Calu3 (cell line): Measurements from ENCODE around the gene CDT1. TPM values are rescaled to one million over a fixed set of nuclear protein-coding genes. Genes with fewer than 3 reads are reported as not detected.

Source experiments
- BruUV-seq: library from RNA; stranded (reverse); fragments of 400-500 nt; replicated peaks from 2 replicates; lab custom pipeline; 2021; lab: Mats Ljungman, UMichigan
- CTCF ChIA-PET: fragments of 300-600 bp; sonication (Branson Sonifier 250); formaldehyde crosslinking; loops from one replicate; lab custom pipeline; 2022; ENCODE audit warnings: antibody characterized with exemption; lab: Charles Lee
- DNase-seq: peaks from one replicate; pipeline ENCODE4 v3.0.0; 2022
- H3K27ac Mint-ChIP-seq: one replicate; pipeline ENCODE4 v1.8.0; 2022; ENCODE audit warnings: mixed read lengths; ENCODE audit not compliant: unreplicated experiment
- H3K27me3 Mint-ChIP-seq: one replicate; pipeline ENCODE4 v1.8.0; 2022; ENCODE audit warnings: mixed read lengths; ENCODE audit not compliant: unreplicated experiment
- H3K36me3 Mint-ChIP-seq: one replicate; pipeline ENCODE4 v1.8.0; 2022; ENCODE audit warnings: mild to moderate bottlenecking, moderate library complexity, mixed read lengths; ENCODE audit not compliant: insufficient read depth, unreplicated experiment
- H3K4me1 Mint-ChIP-seq: one replicate; pipeline ENCODE4 v1.8.0; 2022; ENCODE audit warnings: mild to moderate bottlenecking, low read depth, mixed read lengths; ENCODE audit not compliant: unreplicated experiment
- H3K4me3 Mint-ChIP-seq: one replicate; pipeline ENCODE4 v1.8.0; 2022; ENCODE audit warnings: mild to moderate bottlenecking, low read depth, moderate library complexity, mixed read lengths; ENCODE audit not compliant: unreplicated experiment
- H3K9me3 Mint-ChIP-seq: one replicate; pipeline ENCODE4 v1.8.0; 2022; ENCODE audit warnings: low read depth, mixed read lengths; ENCODE audit not compliant: unreplicated experiment
- intact Hi-C: fragments of 100-400 bp; cut with micrococcal nuclease; formaldehyde crosslinking; loops from one replicate; pipeline ENCODE4 v1.10.0; 2022; ENCODE audit not compliant: unreplicated experiment
- total RNA-seq: library from RNA; stranded (reverse); gene quantifications from 2 replicates; pipeline ENCODE4 v1.2.3, GENCODE V29; 2022
- TF ChIP-seq, protein P1 (sequence below): fragments of 200-600 bp; IDR thresholded peaks from one replicate; pipeline ENCODE4 v1.8.0; 2022; ENCODE audit warnings: antibody characterized with exemption; ENCODE audit not compliant: unreplicated experiment

CDT1 gene
- total RNA-seq, 1 experiment from 2014 or later = 74.8 TPM

DNA sequence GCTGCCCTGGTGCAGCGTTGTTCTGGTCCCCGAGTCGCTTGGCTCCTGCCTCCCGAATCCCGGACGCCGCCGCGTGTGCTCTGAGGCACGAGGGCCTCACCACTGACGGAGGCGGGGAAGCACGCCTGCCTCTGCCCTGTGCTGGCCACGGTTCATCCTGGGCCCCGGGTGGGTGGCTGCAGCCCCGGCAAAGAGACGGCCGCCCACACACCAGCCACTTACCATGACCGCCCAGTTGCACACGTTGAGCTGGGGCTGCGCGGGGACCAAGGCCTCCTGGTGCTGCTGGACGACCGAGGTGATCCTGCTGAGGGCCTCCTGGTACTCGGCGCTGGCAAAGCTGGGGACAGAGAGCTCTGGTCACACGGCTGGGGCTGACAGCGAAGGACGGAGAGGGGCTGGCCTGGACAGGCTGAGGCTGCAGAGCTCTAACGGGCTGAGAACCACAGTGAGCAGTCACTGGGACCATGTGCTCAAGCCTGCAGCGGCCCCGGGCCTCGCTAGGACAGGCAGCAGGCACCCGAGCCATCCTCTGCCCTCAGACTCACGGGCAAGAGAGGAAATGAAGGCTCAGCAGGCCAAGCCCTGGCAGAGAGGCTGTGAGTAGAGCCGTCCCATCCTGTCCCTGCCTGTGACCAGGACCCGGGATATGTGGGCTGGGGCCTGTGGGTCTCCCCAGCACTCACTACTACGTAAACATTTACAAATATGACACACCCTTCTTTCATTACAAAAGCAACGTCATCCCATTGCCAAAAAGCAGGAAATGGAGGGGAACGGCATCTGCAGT, 14.4 kb downstream of the CDT1 start:
- H3K36me3 Mint-ChIP-seq = peaks cover 14% of the 10 kb centered on the region
- no peak for DNase-seq
- no peak overlapping the region for H3K4me3 Mint-ChIP-seq
- H3K4me1 Mint-ChIP-seq = no peaks in the 10 kb centered on the region
- no TSS peak for BruUV-seq
- H3K27ac Mint-ChIP-seq = no peak overlapping the region
- no peaks in the 10 kb centered on the region for H3K9me3 Mint-ChIP-seq
- intact Hi-C loops = loop anchor here (5.0 kb wide), 1 partner anchor 399 kb away; the partner anchor contains the start of gene ZNF778
- H3K27me3 Mint-ChIP-seq = no peaks in the 10 kb centered on the region
- CTCF ChIA-PET = interaction anchor here (0.6 to 1.6 kb wide), 3 partner anchors 40 to 353 kb away, joined by 3 to 4 read pairs (median 3); no protein-coding TSS in a partner anchor
- TF ChIP-seq, protein P1, sequence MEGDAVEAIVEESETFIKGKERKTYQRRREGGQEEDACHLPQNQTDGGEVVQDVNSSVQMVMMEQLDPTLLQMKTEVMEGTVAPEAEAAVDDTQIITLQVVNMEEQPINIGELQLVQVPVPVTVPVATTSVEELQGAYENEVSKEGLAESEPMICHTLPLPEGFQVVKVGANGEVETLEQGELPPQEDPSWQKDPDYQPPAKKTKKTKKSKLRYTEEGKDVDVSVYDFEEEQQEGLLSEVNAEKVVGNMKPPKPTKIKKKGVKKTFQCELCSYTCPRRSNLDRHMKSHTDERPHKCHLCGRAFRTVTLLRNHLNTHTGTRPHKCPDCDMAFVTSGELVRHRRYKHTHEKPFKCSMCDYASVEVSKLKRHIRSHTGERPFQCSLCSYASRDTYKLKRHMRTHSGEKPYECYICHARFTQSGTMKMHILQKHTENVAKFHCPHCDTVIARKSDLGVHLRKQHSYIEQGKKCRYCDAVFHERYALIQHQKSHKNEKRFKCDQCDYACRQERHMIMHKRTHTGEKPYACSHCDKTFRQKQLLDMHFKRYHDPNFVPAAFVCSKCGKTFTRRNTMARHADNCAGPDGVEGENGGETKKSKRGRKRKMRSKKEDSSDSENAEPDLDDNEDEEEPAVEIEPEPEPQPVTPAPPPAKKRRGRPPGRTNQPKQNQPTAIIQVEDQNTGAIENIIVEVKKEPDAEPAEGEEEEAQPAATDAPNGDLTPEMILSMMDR = no peak

DNA sequence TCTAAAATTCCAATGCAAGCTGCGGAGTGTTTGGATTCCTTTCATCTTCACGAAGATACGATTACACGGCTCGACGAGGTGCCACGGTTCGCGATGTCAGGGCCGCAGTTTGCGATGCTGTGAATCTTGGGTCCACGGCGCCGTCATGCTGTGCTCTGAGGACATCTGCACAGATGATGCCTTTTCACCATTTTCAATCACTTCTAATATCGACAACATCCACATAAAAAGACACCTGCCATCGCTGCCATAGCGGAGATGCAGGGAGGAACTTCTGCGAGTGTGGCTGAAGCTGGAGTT, 14.9 kb downstream of the CDT1 start:
- no peak overlapping the region for H3K4me3 Mint-ChIP-seq
- H3K9me3 Mint-ChIP-seq = no peaks in the 10 kb centered on the region
- intact Hi-C loops = loop anchor here (5.0 kb wide), 1 partner anchor 399 kb away; the partner anchor contains the start of gene ZNF778
- DNase-seq = no peak
- no peaks in the 10 kb centered on the region for H3K27me3 Mint-ChIP-seq
- CTCF ChIA-PET = interaction anchor here (1.0 to 1.6 kb wide), 2 partner anchors 39 to 349 kb away, joined by 3 to 4 read pairs; no protein-coding TSS in a partner anchor
- H3K4me1 Mint-ChIP-seq = no peaks in the 10 kb centered on the region
- BruUV-seq = no TSS peak
- H3K27ac Mint-ChIP-seq = no peak overlapping the region
- H3K36me3 Mint-ChIP-seq = peaks cover 13% of the 10 kb centered on the region
- TF ChIP-seq, protein P1 = no peak

DNA sequence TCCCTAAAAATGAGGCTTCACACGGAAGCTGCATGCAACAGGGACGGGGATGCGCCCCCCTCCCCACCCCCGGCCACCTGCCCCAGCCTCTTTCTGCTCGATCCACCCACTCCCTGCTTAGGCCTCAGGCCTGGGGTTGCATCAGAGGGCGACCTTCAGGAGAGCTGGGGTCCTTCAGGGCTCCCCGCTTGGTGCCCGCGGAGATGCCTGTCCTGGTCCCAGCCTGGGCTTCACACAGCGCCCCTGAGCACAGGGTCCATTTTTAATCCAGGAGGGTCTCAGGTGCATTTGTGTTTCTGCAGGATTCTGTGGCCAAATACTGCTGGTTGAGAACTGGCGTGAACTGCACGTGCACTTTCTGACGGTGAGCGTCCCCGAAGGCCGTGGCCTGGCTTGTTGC, 15.5 kb downstream of the CDT1 start:
- TF ChIP-seq, protein P1 = no peak

DNA sequence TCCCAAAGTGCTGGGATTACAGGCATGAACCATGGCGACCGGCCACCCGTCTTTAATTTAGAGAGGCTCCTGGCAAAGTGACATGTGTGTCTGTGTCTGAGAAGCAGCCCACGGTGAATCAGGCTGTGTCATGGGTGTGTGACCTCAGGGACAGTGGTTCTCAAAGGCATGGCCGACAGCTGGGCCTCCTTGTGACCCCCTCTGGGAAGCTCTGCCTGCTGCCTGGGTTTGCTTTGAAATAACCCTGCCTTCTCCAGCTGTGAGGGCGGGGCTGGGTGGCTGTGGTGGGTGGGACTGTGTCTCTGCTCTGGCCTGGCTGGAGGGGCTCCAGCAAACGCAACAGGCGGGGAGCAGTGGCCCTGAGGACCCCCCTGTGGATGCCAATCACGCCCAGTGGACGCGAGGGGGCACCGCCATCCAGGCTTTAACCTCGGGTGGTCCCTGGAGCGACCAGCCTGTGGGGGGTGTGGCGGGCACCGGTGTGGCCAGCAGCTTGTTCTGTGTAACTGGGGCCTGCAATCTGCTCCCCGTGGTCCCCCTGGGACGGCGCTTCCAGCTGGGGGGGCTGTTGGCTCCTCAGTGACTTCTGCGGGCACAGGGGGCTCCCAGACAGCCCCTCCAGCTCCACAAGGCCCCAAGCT, 16.9 kb downstream of the CDT1 start:
- Mint-ChIP-seq H3K9me3 (no peaks in the 10 kb centered on the region), H3K4me3 (no peak overlapping the region), H3K27me3 (no peaks in the 10 kb centered on the region), H3K4me1 (no peaks in the 10 kb centered on the region), H3K27ac (no peak overlapping the region), H3K36me3 (peaks cover 8% of the 10 kb centered on the region)
- no peak for DNase-seq
- CTCF ChIA-PET = no interaction called here
- TF ChIP-seq, protein P1 = no peak
- intact Hi-C loops = no loop called here
- no TSS peak for BruUV-seq

More for the DNA sequence above, 15.5 kb downstream of the CDT1 start:
- no peaks in the 10 kb centered on the region for H3K9me3 Mint-ChIP-seq
- H3K4me1 Mint-ChIP-seq = no peaks in the 10 kb centered on the region
- CTCF ChIA-PET = interaction anchor here (1.6 kb wide), 1 partner anchor 39 kb away, joined by 4 read pairs; no protein-coding TSS in a partner anchor
- intact Hi-C loops = loop anchor here (5.0 kb wide), 1 partner anchor 398 kb away; the partner anchor contains the start of gene ZNF778
- H3K4me3 Mint-ChIP-seq = no peak overlapping the region
- peaks cover 8% of the 10 kb centered on the region for H3K36me3 Mint-ChIP-seq
- no peak for DNase-seq
- H3K27me3 Mint-ChIP-seq = no peaks in the 10 kb centered on the region
- no TSS peak for BruUV-seq
- no peak overlapping the region for H3K27ac Mint-ChIP-seq
